Activated T-cell treated with anti-CD3 and anti-CD28 coated beads, Interleukin-2, amount 50 U/mL, for 24 hours (primary cell): Measurements from ENCODE around the gene ANKRD13B.

Experiments
- DNase-seq: peaks from one replicate; pipeline ENCODE4 v3.0.0-alpha.2; 2020
- H3K27ac Mint-ChIP-seq: 2 replicates; pipeline ENCODE4 v1.8.0; 2020; ENCODE audit warnings: mild to moderate bottlenecking, mixed read lengths
- H3K27me3 Mint-ChIP-seq: 2 replicates; pipeline ENCODE4 v1.8.0; 2020; ENCODE audit warnings: mixed read lengths
- H3K36me3 Mint-ChIP-seq: 2 replicates; pipeline ENCODE4 v1.8.0; 2020; ENCODE audit warnings: low read depth, mixed read lengths
- H3K4me1 Mint-ChIP-seq: 2 replicates; pipeline ENCODE4 v1.8.0; 2020; ENCODE audit warnings: low read depth, mixed read lengths
- H3K4me3 Mint-ChIP-seq: 2 replicates; pipeline ENCODE4 v1.8.0; 2020; ENCODE audit warnings: mild to moderate bottlenecking, moderate library complexity, mixed read lengths
- H3K9me3 Mint-ChIP-seq: 2 replicates; pipeline ENCODE4 v1.8.0; 2020; ENCODE audit warnings: mixed read lengths

Gene ANKRD13B

GRCh38 chr17:29593591-29594518 is 923 bp downstream of the ANKRD13B start:
- Mint-ChIP-seq H3K4me3 (peak overlapping the region; percentile 83), H3K27ac (peak overlapping the region; percentile 67), H3K4me1 (peaks cover 43% of the 10 kb centered on the region), H3K9me3 (no peaks in the 10 kb centered on the region), H3K36me3 (peaks cover 5% of the 10 kb centered on the region), H3K27me3 (no peaks in the 10 kb centered on the region)
- DNase-seq: peak; percentile 62

GRCh38 chr17:29594519-29595090 is 1.7 kb downstream of the ANKRD13B start:
- peak overlapping the region; percentile 67 for H3K27ac Mint-ChIP-seq
- H3K27me3 Mint-ChIP-seq: no peaks in the 10 kb centered on the region
- no peaks in the 10 kb centered on the region for H3K9me3 Mint-ChIP-seq
- peaks cover 43% of the 10 kb centered on the region for H3K4me1 Mint-ChIP-seq
- H3K4me3 Mint-ChIP-seq: peak overlapping the region; percentile 83
- H3K36me3 Mint-ChIP-seq: peaks cover 5% of the 10 kb centered on the region
- DNase-seq: no peak

- peak overlapping the region; percentile 83 for H3K4me3 Mint-ChIP-seq
- H3K27ac Mint-ChIP-seq: no peak overlapping the region
- no peaks in the 10 kb centered on the region for H3K27me3 Mint-ChIP-seq
- H3K36me3 Mint-ChIP-seq: peaks cover 5% of the 10 kb centered on the region
- no peaks in the 10 kb centered on the region for H3K9me3 Mint-ChIP-seq
- DNase-seq: no peak
- H3K4me1 Mint-ChIP-seq: peaks cover 38% of the 10 kb centered on the region
Measured at GRCh38 chr17:29595107-29595942, 2.4 kb downstream of the ANKRD13B start.

- Mint-ChIP-seq H3K27ac (no peak overlapping the region), H3K27me3 (no peaks in the 10 kb centered on the region), H3K36me3 (peaks cover 5% of the 10 kb centered on the region), H3K9me3 (no peaks in the 10 kb centered on the region), H3K4me3 (no peak overlapping the region), H3K4me1 (peaks cover 37% of the 10 kb centered on the region)
- DNase-seq: no peak
Measured at GRCh38 chr17:29595943-29596774, 3.2 kb downstream of the ANKRD13B start.

GRCh38 chr17:29596811-29597210 is 3.9 kb downstream of the ANKRD13B start:
- Mint-ChIP-seq H3K27me3 (no peaks in the 10 kb centered on the region), H3K27ac (no peak overlapping the region), H3K4me1 (peaks cover 30% of the 10 kb centered on the region), H3K4me3 (no peak overlapping the region), H3K9me3 (no peaks in the 10 kb centered on the region), H3K36me3 (peaks cover 5% of the 10 kb centered on the region)
- no peak for DNase-seq

GRCh38 chr17:29597361-29598172 is 4.6 kb downstream of the ANKRD13B start:
- H3K36me3 Mint-ChIP-seq: peaks cover 5% of the 10 kb centered on the region
- peaks cover 23% of the 10 kb centered on the region for H3K4me1 Mint-ChIP-seq
- no peak overlapping the region for H3K27ac Mint-ChIP-seq
- DNase-seq: no peak
- no peak overlapping the region for H3K4me3 Mint-ChIP-seq
- no peaks in the 10 kb centered on the region for H3K9me3 Mint-ChIP-seq
- H3K27me3 Mint-ChIP-seq: no peaks in the 10 kb centered on the region

- Mint-ChIP-seq H3K27ac (no peak overlapping the region), H3K4me3 (no peak overlapping the region), H3K36me3 (no peaks in the 10 kb centered on the region), H3K4me1 (peaks cover 8% of the 10 kb centered on the region), H3K27me3 (no peaks in the 10 kb centered on the region), H3K9me3 (no peaks in the 10 kb centered on the region)
- no peak for DNase-seq
Measured at GRCh38 chr17:29603109-29603674, 10.3 kb downstream of the ANKRD13B start.

- H3K9me3 Mint-ChIP-seq: no peaks in the 10 kb centered on the region
- H3K27me3 Mint-ChIP-seq: no peaks in the 10 kb centered on the region
- peak overlapping the region; percentile 22 for H3K27ac Mint-ChIP-seq
- no peak overlapping the region for H3K4me3 Mint-ChIP-seq
- no peak for DNase-seq
- peaks cover 12% of the 10 kb centered on the region for H3K36me3 Mint-ChIP-seq
- H3K4me1 Mint-ChIP-seq: no peaks in the 10 kb centered on the region
Measured at GRCh38 chr17:29607557-29608195, 14.7 kb downstream of the ANKRD13B start.

- Mint-ChIP-seq H3K9me3 (no peaks in the 10 kb centered on the region), H3K4me3 (no peak overlapping the region), H3K27ac (no peak overlapping the region), H3K36me3 (peaks cover 16% of the 10 kb centered on the region), H3K4me1 (peaks cover 6% of the 10 kb centered on the region), H3K27me3 (no peaks in the 10 kb centered on the region)
- DNase-seq: no peak
Measured at GRCh38 chr17:29608986-29609385, 16.1 kb downstream of the ANKRD13B start.

- no peaks in the 10 kb centered on the region for H3K9me3 Mint-ChIP-seq
- no peak for DNase-seq
- H3K36me3 Mint-ChIP-seq: peaks cover 16% of the 10 kb centered on the region
- no peak overlapping the region for H3K4me3 Mint-ChIP-seq
- peaks cover 20% of the 10 kb centered on the region for H3K4me1 Mint-ChIP-seq
- H3K27me3 Mint-ChIP-seq: no peaks in the 10 kb centered on the region
- no peak overlapping the region for H3K27ac Mint-ChIP-seq
Measured at GRCh38 chr17:29610395-29610794, 17.5 kb downstream of the ANKRD13B start.

- peaks cover 16% of the 10 kb centered on the region for H3K36me3 Mint-ChIP-seq
- no peaks in the 10 kb centered on the region for H3K9me3 Mint-ChIP-seq
- H3K27ac Mint-ChIP-seq: no peak overlapping the region
- H3K4me3 Mint-ChIP-seq: no peak overlapping the region
- no peak for DNase-seq
- peaks cover 30% of the 10 kb centered on the region for H3K4me1 Mint-ChIP-seq
- H3K27me3 Mint-ChIP-seq: no peaks in the 10 kb centered on the region
Measured at GRCh38 chr17:29611351-29612093, 18.6 kb downstream of the ANKRD13B start.

- H3K27me3 Mint-ChIP-seq: peaks cover 4% of the 10 kb centered on the region
- H3K4me1 Mint-ChIP-seq: peaks cover 35% of the 10 kb centered on the region
- H3K27ac Mint-ChIP-seq: no peak overlapping the region
- peaks cover 16% of the 10 kb centered on the region for H3K36me3 Mint-ChIP-seq
- no peaks in the 10 kb centered on the region for H3K9me3 Mint-ChIP-seq
- no peak for DNase-seq
- no peak overlapping the region for H3K4me3 Mint-ChIP-seq
Measured at GRCh38 chr17:29612094-29612403, 19.1 kb downstream of the ANKRD13B start.
